Neural cell (in vitro differentiated cells): ENCODE measurements around the gene ZFPM1. TPM values are rescaled to one million over a fixed set of nuclear protein-coding genes. Genes with fewer than 3 reads are reported as not detected.

Experiments
- H2AFZ ChIP-seq: fragments of 200-600, 300-800 bp; sonication (generic), shearing (Covaris generic); 2 replicates; pipeline ENCODE4 v1.6.0; 2014; ENCODE audit warnings: low read depth, mild to moderate bottlenecking, antibody characterized with exemption, low read length, moderate library complexity
- H3F3A ChIP-seq: fragments of 200-600 bp; shearing (Covaris generic); 2 replicates; pipeline ENCODE4 v1.6.1; 2016; ENCODE audit warnings: mild to moderate bottlenecking, moderate library complexity, mixed read lengths, antibody characterized with exemption, low read length; ENCODE audit not compliant: insufficient read depth, poor library complexity, severe bottlenecking
- H3K27ac ChIP-seq: fragments of 200-600, 300-800 bp; sonication (generic), shearing (Covaris generic); 2 replicates; pipeline ENCODE4 v1.5.1; 2014; ENCODE audit warnings: mild to moderate bottlenecking, low read length, moderate library complexity
- H3K27me3 ChIP-seq: fragments of 300-800, 200-600 bp; sonication (generic), shearing (Covaris generic); 2 replicates; pipeline ENCODE4 v1.6.0; 2014; ENCODE audit warnings: mild to moderate bottlenecking, low read depth, low read length, moderate library complexity; ENCODE audit not compliant: insufficient read depth
- H3K36me3 ChIP-seq: fragments of 300-800, 200-600 bp; sonication (generic), shearing (Covaris generic); 2 replicates; pipeline ENCODE4 v1.5.1; 2014; ENCODE audit warnings: mild to moderate bottlenecking, antibody characterized with exemption, low read length, moderate library complexity; ENCODE audit not compliant: insufficient read depth
- H3K4me2 ChIP-seq: fragments of 300-800, 200-600 bp; sonication (generic), shearing (Covaris generic); 2 replicates; pipeline ENCODE4 v1.6.0; 2014; ENCODE audit warnings: mild to moderate bottlenecking, low read length
- H3K4me3 ChIP-seq: fragments of 300-800, 200-600 bp; sonication (generic), shearing (Covaris generic); 2 replicates; pipeline ENCODE4 v1.5.1; 2014; ENCODE audit warnings: mild to moderate bottlenecking, low read length, moderate library complexity
- H3K79me2 ChIP-seq: fragments of 200-600 bp; shearing (Covaris generic); replicated peaks from 2 replicates; pipeline ENCODE4 v1.6.0; 2014; ENCODE audit warnings: mild to moderate bottlenecking, low read length, moderate library complexity; ENCODE audit not compliant: insufficient read depth
- H3K9ac ChIP-seq: fragments of 300-800, 200-600 bp; sonication (generic), shearing (Covaris generic); 2 replicates; pipeline ENCODE4 v1.6.1; 2016; ENCODE audit warnings: mild to moderate bottlenecking, low read length, mixed read lengths
- H3K9me2 ChIP-seq: fragments of 200-600 bp; shearing (Covaris generic); 2 replicates; pipeline ENCODE4 v1.6.1; 2016; ENCODE audit warnings: mild to moderate bottlenecking, low read length, mixed read lengths; ENCODE audit not compliant: insufficient read depth
- H3K9me3 ChIP-seq: fragments of 200-600, 300-800 bp; sonication (generic), shearing (Covaris generic); 2 replicates; pipeline ENCODE4 v1.6.1; 2016; ENCODE audit warnings: mild to moderate bottlenecking, mixed run types, low read length, moderate library complexity, mixed read lengths
- H4K20me1 ChIP-seq: fragments of 200-600 bp; shearing (Covaris generic); 2 replicates; pipeline ENCODE4 v1.6.1; 2016; ENCODE audit warnings: mild to moderate bottlenecking, mixed run types; ENCODE audit not compliant: insufficient read depth
- CTCF ChIP-seq: fragments of 450-650 bp; IDR thresholded peaks from 2 replicates; pipeline ENCODE4 v1.5.1; 2014; ENCODE audit warnings: antibody characterized with exemption, mild to moderate bottlenecking, moderate library complexity; ENCODE audit not compliant: poor library complexity, severe bottlenecking
- EP300 ChIP-seq: fragments of 450-650 bp; conservative IDR thresholded peaks from 2 replicates; pipeline ENCODE4 v1.6.1; 2014; ENCODE audit warnings: antibody characterized with exemption, mild to moderate bottlenecking, moderate library complexity; ENCODE audit not compliant: poor library complexity, severe bottlenecking
- EZH2 ChIP-seq: fragments of 200-600, 300-800 bp; shearing (Covaris generic), sonication (generic); IDR thresholded peaks from 2 replicates; pipeline ENCODE4 v1.6.1; 2014; ENCODE audit warnings: antibody characterized with exemption, low read length, borderline replicate concordance, mild to moderate bottlenecking; ENCODE audit not compliant: insufficient read depth, poor library complexity, severe bottlenecking
- MXI1 ChIP-seq: fragments of 450-650 bp; conservative IDR thresholded peaks from 2 replicates; pipeline ENCODE4 v1.6.1; 2014; ENCODE audit warnings: antibody characterized with exemption, mild to moderate bottlenecking; ENCODE audit not compliant: poor library complexity, severe bottlenecking
- POLR2AphosphoS5 ChIP-seq: IDR thresholded peaks from 2 replicates; pipeline ENCODE4 v1.6.1; 2012
- RAD21 ChIP-seq: fragments of 450-650 bp; conservative IDR thresholded peaks from 2 replicates; pipeline ENCODE4 v1.6.1; 2014; ENCODE audit warnings: antibody characterized with exemption, mild to moderate bottlenecking, moderate library complexity
- REST ChIP-seq: IDR thresholded peaks from 2 replicates; pipeline ENCODE4 v1.6.1; 2012; ENCODE audit warnings: borderline replicate concordance
- SMC3 ChIP-seq: fragments of 450-650 bp; conservative IDR thresholded peaks from 2 replicates; pipeline ENCODE4 v1.6.1; 2014; ENCODE audit warnings: antibody characterized with exemption, mild to moderate bottlenecking, moderate library complexity; ENCODE audit not compliant: poor library complexity
- TAF1 ChIP-seq: IDR thresholded peaks from 2 replicates; pipeline ENCODE4 v1.6.1; 2012; ENCODE audit warnings: low read depth
- polyA plus RNA-seq: library from polyadenylated mRNA; depleted of rRNA; stranded (reverse); fragments of >200 nt; gene quantifications from 2 replicates; pipeline ENCODE4 v1.2.3, GENCODE V29; 2014

The ZFPM1 gene
- polyA plus RNA-seq, 1 donor from 2014 or later, result 0.41 TPM

GRCh38 chr16:88421301-88421700, 31.8 kb upstream of the ZFPM1 start:
- Histone ChIP-seq H3K27ac (no peak overlapping the region), H3K4me2 (no peak overlapping the region), H3K9me3 (no peaks in the 10 kb centered on the region), H3K27me3 (no peaks in the 10 kb centered on the region), H3K9ac (no peak overlapping the region), H3K79me2 (no peaks in the 10 kb centered on the region), H3F3A (no peaks in the 10 kb centered on the region), H3K36me3 (no peaks in the 10 kb centered on the region), H3K4me3 (no peak overlapping the region), H3K9me2 (no peaks in the 10 kb centered on the region), H2AFZ (no peak overlapping the region), H4K20me1 (no peaks in the 10 kb centered on the region)
- TF ChIP-seq EP300, result no peak
- TF ChIP-seq POLR2AphosphoS5, result no peak
- no peak for TF ChIP-seq SMC3
- TF ChIP-seq MXI1, result no peak
- TF ChIP-seq TAF1, result no peak
- no peak for TF ChIP-seq EZH2
- no peak for TF ChIP-seq REST
- no peak for TF ChIP-seq CTCF
- no peak for TF ChIP-seq RAD21

GRCh38 chr16:88421871-88422433, 31.1 kb upstream of the ZFPM1 start:
- H4K20me1 ChIP-seq, result no peaks in the 10 kb centered on the region
- TF ChIP-seq MXI1, result no peak
- TF ChIP-seq TAF1, result no peak
- no peak for TF ChIP-seq POLR2AphosphoS5
- TF ChIP-seq CTCF, result no peak
- TF ChIP-seq SMC3, result no peak
- TF ChIP-seq EZH2, result no peak
- TF ChIP-seq EP300, result no peak
- TF ChIP-seq REST, result no peak
- no peak for TF ChIP-seq RAD21
- no peak overlapping the region for H3K27ac ChIP-seq
- H3K79me2 ChIP-seq, result no peaks in the 10 kb centered on the region
- no peaks in the 10 kb centered on the region for H3K27me3 ChIP-seq
- no peaks in the 10 kb centered on the region for H3K36me3 ChIP-seq
- no peaks in the 10 kb centered on the region for H3K9me3 ChIP-seq
- no peak overlapping the region for H3K9ac ChIP-seq
- H3F3A ChIP-seq, result no peaks in the 10 kb centered on the region
- H3K4me3 ChIP-seq, result no peak overlapping the region
- no peak overlapping the region for H2AFZ ChIP-seq
- no peaks in the 10 kb centered on the region for H3K9me2 ChIP-seq
- H3K4me2 ChIP-seq, result no peak overlapping the region
